ENCODE results near the gene ICAM3.

DNA sequence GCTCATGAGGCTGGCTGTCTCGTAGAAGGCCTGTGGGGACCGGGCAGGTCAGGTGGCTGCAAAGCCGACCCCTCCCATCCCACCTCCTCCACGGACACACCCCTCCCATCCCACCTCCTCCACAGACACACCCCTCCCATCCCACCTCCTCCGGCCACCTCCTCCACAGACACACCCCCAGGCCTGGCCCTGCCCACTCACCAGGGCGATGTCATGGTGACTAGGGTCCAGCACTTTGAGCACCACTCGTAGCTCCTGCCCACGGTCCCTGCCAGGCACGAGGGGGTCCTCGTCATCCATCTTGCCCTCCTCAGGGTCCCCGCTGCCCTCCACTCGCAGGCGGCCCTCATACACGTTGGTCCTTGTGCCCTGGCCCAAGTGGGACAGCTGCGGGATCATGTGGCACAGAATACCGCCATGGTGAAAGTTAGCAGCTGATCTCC lies 22.2 kb upstream of the ICAM3 start:
- TF ChIP-seq, protein P1, sequence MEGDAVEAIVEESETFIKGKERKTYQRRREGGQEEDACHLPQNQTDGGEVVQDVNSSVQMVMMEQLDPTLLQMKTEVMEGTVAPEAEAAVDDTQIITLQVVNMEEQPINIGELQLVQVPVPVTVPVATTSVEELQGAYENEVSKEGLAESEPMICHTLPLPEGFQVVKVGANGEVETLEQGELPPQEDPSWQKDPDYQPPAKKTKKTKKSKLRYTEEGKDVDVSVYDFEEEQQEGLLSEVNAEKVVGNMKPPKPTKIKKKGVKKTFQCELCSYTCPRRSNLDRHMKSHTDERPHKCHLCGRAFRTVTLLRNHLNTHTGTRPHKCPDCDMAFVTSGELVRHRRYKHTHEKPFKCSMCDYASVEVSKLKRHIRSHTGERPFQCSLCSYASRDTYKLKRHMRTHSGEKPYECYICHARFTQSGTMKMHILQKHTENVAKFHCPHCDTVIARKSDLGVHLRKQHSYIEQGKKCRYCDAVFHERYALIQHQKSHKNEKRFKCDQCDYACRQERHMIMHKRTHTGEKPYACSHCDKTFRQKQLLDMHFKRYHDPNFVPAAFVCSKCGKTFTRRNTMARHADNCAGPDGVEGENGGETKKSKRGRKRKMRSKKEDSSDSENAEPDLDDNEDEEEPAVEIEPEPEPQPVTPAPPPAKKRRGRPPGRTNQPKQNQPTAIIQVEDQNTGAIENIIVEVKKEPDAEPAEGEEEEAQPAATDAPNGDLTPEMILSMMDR (optimal IDR thresholded peaks at IDR 0.05 in 1 of 3, IDR thresholded peaks at IDR 0.05 in 1 of 3, conservative IDR thresholded peaks at IDR 0.05 in 1 of 3; ENCODE audit: extremely low read depth in 1 of 3, insufficient read depth in 2 of 3, low read length in 3 of 3), result no peak
- no peak for TF ChIP-seq EZH2 (IDR thresholded peaks at IDR 0.05; ENCODE audit: low read length)

Data from keratinocyte (primary cell).